ENCODE results near the gene INSYN2A.

GRCh38 chr10:127154831-127155620 is 41.4 kb downstream of the INSYN2A start:
- TF ChIP-seq POLR2A (IDR thresholded peaks at IDR 0.05) (no peak), CTCF (IDR thresholded peaks at IDR 0.05) (no peak), POLR2AphosphoS5 (IDR thresholded peaks at IDR 0.05) (no peak), EP300 (IDR thresholded peaks at IDR 0.05) (no peak)
